A549 treated with GW870086 at 1 μM for 4 hours (cell line): ENCODE measurements around the gene RIPPLY3. TPM values are rescaled to one million over a fixed set of nuclear protein-coding genes. Genes with fewer than 3 reads are reported as not detected.

Experiments used
- total RNA-seq: library from RNA; stranded (reverse); fragments of 200-300 nt; extraction: Qiagen RNA extraction; gene quantifications from 5 replicates; pipeline ENCODE4 v1.2.3, GENCODE V29; 2022; ENCODE audit warnings: low read depth

The RIPPLY3 gene
- 0.18 to 0.60 TPM (median 0.38 TPM) in 5 replicates for total RNA-seq

DNA sequence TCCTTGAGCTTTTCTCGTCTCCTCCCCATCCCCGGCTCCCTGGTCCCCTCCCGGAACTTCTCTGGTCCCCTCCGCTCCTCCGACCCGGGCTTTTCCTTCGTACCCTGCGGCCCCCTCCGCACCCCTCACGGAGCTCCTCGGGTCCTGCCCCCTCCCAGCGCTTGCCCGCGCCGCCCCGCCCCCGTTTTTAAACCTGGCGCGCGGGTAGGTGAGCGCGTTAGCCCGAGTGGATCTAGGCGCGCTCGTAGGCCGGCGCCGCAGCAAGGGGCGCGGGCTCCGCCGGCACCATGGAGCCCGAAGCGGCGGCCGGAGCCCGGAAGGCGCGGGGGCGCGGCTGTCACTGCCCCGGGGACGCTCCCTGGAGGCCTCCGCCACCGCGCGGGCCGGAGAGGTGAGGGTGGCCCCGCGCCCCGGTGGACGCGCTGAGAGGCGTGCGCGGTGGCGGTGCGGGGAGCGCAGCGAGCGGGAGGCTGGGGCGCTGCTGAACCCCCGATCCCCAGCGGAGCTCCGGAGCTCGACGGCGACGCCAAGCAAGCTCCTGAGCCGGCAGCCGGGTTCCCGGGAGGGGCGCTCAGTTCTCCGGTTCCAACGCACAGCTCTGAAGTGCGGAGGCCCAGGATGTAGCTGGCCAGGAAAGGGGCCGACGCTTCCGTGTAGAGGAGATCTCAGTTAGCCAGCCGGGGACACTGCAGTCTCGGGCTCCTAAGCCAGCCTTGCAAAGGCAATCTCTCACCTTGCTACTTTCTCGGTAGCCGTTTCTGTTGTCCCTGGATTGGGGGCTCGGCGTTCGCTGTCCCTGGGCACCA, at the start of gene RIPPLY3:
RIPPLY3 (plus strand) TSS at position 217 of the 806 bp plus-strand sequence; CDS start at position 288, 71 bp downstream.

DNA sequence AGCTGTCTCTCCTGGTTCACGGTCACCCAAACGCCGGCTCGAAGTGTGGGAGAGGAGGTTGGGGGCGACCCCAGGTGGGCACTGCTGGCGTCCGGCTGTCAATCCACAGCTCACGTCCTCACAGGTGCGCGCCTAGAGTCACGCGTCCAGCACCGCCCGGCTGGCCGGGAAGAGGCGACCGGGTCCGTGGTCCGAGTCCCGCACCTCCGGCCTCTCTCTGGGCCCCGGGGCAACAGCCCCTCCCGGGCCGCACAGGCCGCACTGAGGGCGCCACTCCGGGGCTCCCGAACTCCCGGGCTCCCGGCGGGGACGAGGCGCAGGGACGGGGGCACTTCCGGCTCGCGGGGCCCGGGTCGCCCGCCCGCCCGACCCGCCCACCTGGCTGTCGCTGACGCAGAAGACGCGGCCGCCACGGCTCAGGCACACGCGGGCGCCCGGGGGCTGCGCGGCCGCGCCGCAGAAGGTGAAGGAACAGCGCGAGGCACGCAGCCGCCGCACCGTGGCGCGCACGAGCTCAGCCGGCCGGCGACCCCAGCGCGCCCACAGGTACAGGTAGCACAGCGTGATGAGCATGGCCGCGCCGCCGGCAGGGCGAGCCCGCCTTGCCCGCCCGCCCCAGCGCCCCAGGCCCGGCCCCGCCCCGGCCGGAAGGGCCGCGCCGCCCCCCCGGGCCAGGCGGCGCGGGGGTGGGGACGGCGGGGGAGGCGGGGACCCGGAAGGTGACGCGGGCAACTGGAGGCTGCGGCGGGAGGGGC, 40.3 kb upstream of the RIPPLY3 start, which contains the start of gene HLCS:
HLCS (minus strand) TSS at position 604 of the 755 bp plus-strand sequence; CDS start at position 573, 31 bp downstream.

Other genes starting within 250 kb of the RIPPLY3 start
- gene HLCS, start 40.0 kb upstream of the RIPPLY3 start, total RNA-seq: 4.4 to 7.6 TPM (median 6.6 TPM) in 5 replicates
- gene PIGP, start 66.4 kb downstream of the RIPPLY3 start, total RNA-seq: 12.9 to 16.8 TPM (median 15.2 TPM) in 5 replicates
- 24.4 to 38.8 TPM (median 31.7 TPM) in 5 replicates for gene TTC3, start 66.6 kb downstream of the RIPPLY3 start, total RNA-seq